Measurements from ENCODE around the gene HIP1.

Gene HIP1

DNA sequence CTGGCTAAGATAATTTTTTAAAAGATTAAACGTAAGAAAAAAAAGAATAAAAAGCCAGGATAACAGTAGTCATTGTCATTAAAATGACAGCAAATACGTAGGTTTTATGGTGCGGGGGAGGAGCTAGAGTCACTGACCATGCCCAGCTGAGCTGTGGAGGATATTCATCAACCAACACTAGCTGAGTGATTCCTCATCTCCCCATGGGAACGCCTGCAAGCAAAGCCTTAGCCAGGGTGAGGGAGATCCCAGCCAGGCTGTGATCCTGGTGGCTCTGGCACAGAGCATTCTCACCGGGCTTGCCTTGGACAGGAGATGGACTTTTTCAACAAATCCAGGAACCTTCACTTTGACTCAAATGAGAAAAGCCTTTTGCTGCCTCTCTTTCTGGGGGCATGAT, 94.2 kb downstream of the HIP1 start:
- no peak for DNase-seq (ENCODE audit: low read depth)
- no peak overlapping the region for H3K4me3 ChIP-seq (ENCODE audit: low read depth, low read length)
- TF ChIP-seq, protein P1, sequence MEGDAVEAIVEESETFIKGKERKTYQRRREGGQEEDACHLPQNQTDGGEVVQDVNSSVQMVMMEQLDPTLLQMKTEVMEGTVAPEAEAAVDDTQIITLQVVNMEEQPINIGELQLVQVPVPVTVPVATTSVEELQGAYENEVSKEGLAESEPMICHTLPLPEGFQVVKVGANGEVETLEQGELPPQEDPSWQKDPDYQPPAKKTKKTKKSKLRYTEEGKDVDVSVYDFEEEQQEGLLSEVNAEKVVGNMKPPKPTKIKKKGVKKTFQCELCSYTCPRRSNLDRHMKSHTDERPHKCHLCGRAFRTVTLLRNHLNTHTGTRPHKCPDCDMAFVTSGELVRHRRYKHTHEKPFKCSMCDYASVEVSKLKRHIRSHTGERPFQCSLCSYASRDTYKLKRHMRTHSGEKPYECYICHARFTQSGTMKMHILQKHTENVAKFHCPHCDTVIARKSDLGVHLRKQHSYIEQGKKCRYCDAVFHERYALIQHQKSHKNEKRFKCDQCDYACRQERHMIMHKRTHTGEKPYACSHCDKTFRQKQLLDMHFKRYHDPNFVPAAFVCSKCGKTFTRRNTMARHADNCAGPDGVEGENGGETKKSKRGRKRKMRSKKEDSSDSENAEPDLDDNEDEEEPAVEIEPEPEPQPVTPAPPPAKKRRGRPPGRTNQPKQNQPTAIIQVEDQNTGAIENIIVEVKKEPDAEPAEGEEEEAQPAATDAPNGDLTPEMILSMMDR (IDR thresholded peaks at IDR 0.05; ENCODE audit: control insufficient read depth, extremely low read depth, insufficient read depth) = no peak

DNA sequence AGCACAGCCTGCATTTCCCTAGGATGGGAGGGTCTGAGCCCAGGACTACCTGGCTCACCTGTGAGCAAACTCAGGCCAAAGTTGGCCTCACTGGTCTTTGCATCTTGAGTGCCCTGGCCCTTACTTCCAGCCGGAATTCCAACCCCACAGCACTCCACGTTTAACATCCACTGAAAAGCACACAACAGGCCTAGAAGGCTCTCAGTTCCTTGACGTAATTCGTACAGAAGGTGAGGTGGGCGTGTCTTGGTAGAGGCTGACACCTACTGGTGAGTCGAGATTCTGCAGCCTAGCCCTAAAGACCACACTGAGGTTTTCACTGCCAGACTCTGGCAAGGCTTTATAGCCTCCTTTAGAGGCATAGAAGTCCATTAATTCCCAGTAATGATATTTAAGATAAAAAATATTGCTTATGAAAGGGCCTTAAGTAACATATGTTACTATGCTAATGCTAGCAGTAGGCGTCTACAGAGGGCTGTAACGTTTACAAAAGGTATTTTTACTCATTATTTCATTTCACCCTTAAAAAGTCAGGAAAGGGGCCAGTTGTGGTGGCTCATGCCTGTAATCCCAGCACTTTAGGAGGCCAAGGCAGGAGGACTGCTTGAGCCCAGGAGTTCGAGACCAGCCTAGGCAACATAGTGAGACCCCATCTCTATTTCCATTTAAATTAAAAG, 95.8 kb downstream of the HIP1 start:
- H3K4me3 ChIP-seq (ENCODE audit: low read depth, low read length) = no peak overlapping the region
- peak; percentile 46 for DNase-seq (ENCODE audit: low read depth)
- TF ChIP-seq, protein P1 (IDR thresholded peaks at IDR 0.05; ENCODE audit: control insufficient read depth, extremely low read depth, insufficient read depth) = peak; percentile 73

DNA sequence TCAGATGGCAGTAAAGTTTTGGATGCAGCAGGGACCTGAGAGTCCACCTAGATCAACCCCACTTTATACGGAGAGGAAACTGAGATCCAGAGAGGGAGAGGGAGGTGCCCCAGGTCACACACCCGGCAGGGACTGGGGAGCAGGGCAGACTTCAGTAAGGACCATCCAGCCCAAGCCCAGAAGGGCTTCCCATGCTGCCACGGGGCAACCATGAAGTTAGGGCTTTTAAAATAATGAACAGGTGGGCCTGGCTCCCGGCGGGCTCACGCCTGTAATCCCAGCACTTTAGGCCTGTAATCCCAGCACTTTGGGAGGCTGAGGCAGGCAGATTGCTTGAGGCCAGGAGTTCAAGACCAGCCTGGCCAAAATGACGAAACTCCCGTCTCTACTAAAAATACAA, 98.5 kb downstream of the HIP1 start:
- H3K4me3 ChIP-seq (ENCODE audit: low read depth, low read length) = no peak overlapping the region
- no peak for DNase-seq (ENCODE audit: low read depth)
- TF ChIP-seq, protein P1 (IDR thresholded peaks at IDR 0.05; ENCODE audit: control insufficient read depth, extremely low read depth, insufficient read depth) = no peak

DNA sequence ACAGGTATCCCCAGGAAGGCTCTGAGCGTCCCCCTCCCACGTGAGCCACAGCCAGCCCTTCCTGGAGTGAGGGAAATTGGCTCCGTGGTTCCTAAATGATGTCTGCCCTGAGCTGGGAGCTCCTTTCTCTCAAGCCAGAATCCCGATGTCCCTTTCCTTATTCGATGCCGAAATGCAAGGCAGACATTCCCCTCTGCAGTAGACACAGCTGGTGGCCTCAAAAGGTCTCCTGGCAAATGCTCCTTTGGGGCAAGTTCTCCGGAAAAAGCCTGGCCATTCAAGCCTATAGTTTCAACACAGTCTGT, 98.9 kb downstream of the HIP1 start:
- TF ChIP-seq, protein P1 (IDR thresholded peaks at IDR 0.05; ENCODE audit: control insufficient read depth, extremely low read depth, insufficient read depth) = no peak
- peak overlapping the region; percentile 52 for H3K4me3 ChIP-seq (ENCODE audit: low read depth, low read length)
- DNase-seq (ENCODE audit: low read depth) = no peak

DNA sequence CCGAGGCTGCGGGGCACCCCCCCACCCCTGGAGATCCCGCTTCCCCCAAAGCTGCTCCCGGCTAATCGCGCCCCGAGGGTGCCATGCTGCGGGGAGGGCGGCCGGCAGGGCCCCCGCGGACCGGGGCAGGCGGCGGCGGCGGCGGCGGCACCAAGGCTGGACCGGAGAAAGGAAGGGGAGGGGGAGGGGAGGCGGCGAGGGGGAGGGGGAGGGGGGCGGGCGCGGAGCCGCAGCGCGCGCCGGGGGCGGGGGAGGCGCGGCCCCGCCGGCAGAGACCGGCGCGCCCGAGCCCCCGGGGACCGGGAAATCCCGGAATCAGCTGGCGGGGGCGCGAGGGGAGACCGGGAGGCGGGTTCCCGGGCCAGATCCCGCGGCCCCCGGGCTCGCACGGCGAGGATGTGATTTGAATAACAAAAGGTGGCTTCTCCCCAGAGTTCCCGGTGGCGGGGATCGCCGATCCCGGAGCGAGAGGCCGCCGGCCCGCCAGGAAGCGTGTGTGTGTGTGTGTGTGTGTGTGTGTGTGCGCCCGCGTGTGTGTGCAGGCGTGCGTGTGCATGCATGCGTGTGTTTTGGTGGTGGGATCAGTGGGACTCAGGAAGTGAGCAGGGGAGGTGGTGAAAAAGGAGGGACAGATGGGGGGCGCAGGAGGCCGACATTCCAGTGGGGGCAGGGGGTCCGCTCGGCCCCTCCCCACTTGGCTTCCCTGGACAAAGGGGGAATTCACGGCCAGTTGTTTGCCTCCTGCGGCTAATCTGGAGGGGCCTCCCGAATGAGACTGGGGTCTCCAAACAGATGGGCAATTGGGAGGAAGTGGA, 99.5 kb downstream of the HIP1 start:
- H3K4me3 ChIP-seq (ENCODE audit: low read depth, low read length) = peak overlapping the region; percentile 69
- TF ChIP-seq, protein P1 (IDR thresholded peaks at IDR 0.05; ENCODE audit: control insufficient read depth, extremely low read depth, insufficient read depth) = no peak
- no peak for DNase-seq (ENCODE audit: low read depth)

DNA sequence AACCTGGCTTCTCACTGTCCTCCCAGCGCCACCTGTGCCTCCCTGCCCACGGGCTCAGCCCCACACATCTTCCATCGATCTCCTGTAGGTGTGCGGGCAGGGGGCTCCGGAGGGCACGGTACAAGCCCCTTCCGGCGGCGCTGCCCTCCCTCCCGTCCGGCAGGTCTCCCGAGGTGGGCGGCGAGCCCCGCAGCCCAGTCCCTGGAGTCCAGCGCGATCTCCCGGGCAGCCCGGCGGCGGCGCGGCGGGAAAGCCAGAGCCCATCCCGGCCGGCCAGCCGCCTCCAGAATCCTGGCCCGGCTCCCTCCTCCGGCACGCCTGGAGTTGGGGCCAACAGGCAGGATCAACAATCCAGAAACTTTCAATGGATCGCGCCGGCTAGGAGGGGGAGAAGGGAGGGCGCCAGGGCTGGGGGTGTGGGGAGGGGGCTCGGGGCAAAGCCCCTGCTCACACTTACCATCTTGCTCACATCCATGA, 100.1 kb downstream of the HIP1 start:
- TF ChIP-seq, protein P1 (IDR thresholded peaks at IDR 0.05; ENCODE audit: control insufficient read depth, extremely low read depth, insufficient read depth) = no peak
- DNase-seq (ENCODE audit: low read depth) = no peak
- peak overlapping the region; percentile 69 for H3K4me3 ChIP-seq (ENCODE audit: low read depth, low read length)
